Astrocyte (in vitro differentiated cells and primary cell): Measurements from ENCODE around the gene PRKD1. TPM values are rescaled to one million over a fixed set of nuclear protein-coding genes. Genes with fewer than 3 reads are reported as not detected.

Source experiments
- DNase-seq: peaks from one replicate; pipeline ENCODE4 v3.0.0-alpha.2; 2010; ENCODE audit warnings: low read depth
- FAIRE-seq: peaks from 2 replicates; lab custom pipeline; 2011; peaks lifted over from hg19 to GRCh38; lab: Jason Lieb, UNC
- H2AFZ ChIP-seq: 2 replicates; pipeline ENCODE4 v1.6.0; 2012; ENCODE audit warnings: low read depth, low read length, inconsistent platforms
- H3K27ac ChIP-seq: 2 replicates; pipeline ENCODE4 v1.5.1; 2011; ENCODE audit warnings: low read depth, low read length, inconsistent platforms
- H3K27me3 ChIP-seq: 2 replicates; pipeline ENCODE4 v1.6.0; 2011; ENCODE audit warnings: low read length, inconsistent platforms; ENCODE audit not compliant: insufficient read depth
- H3K36me3 ChIP-seq: 2 replicates; pipeline ENCODE4 v1.5.1; 2011; ENCODE audit warnings: low read length, inconsistent platforms; ENCODE audit not compliant: insufficient read depth
- H3K4me1 ChIP-seq: 2 replicates; pipeline ENCODE4 v1.5.1; 2011; ENCODE audit warnings: low read length, inconsistent platforms; ENCODE audit not compliant: insufficient read depth
- H3K4me2 ChIP-seq: 2 replicates; pipeline ENCODE4 v1.6.0; 2012; ENCODE audit warnings: low read length, inconsistent platforms
- H3K4me3 ChIP-seq: 2 replicates; pipeline ENCODE4 v1.5.1; 2011; ENCODE audit warnings: low read depth, mild to moderate bottlenecking, low read length, inconsistent platforms; ENCODE audit not compliant: insufficient read depth
- H3K79me2 ChIP-seq: 2 replicates; pipeline ENCODE4 v1.6.0; 2012; ENCODE audit warnings: mild to moderate bottlenecking, low read length, inconsistent platforms; ENCODE audit not compliant: insufficient read depth
- H3K9ac ChIP-seq: 2 replicates; pipeline ENCODE4 v1.6.0; 2012; ENCODE audit warnings: mild to moderate bottlenecking, low read length, inconsistent platforms
- H3K9me3 ChIP-seq: 2 replicates; pipeline ENCODE4 v1.5.1; 2012; ENCODE audit warnings: low read depth, mild to moderate bottlenecking, low read length, inconsistent platforms; ENCODE audit not compliant: insufficient read depth
- H4K20me1 ChIP-seq: 2 replicates; pipeline ENCODE4 v1.6.0; 2012; ENCODE audit warnings: low read length, inconsistent platforms; ENCODE audit not compliant: insufficient read depth
- H3K27ac Mint-ChIP-seq: one replicate; pipeline ENCODE4 v1.8.0; 2021; ENCODE audit warnings: mild to moderate bottlenecking, mixed read lengths; ENCODE audit not compliant: unreplicated experiment
- H3K27me3 Mint-ChIP-seq: one replicate; pipeline ENCODE4 v1.8.0; 2021; ENCODE audit warnings: low read depth, mixed read lengths; ENCODE audit not compliant: unreplicated experiment
- H3K36me3 Mint-ChIP-seq: one replicate; pipeline ENCODE4 v1.8.0; 2021; ENCODE audit warnings: low read depth, mixed read lengths; ENCODE audit not compliant: unreplicated experiment
- H3K4me1 Mint-ChIP-seq: one replicate; pipeline ENCODE4 v1.8.0; 2021; ENCODE audit warnings: low read depth, mixed read lengths; ENCODE audit not compliant: unreplicated experiment
- H3K4me3 Mint-ChIP-seq: one replicate; pipeline ENCODE4 v1.8.0; 2021; ENCODE audit warnings: mild to moderate bottlenecking, moderate library complexity, mixed read lengths; ENCODE audit not compliant: unreplicated experiment
- H3K9me3 Mint-ChIP-seq: one replicate; pipeline ENCODE4 v1.8.0; 2021; ENCODE audit warnings: mild to moderate bottlenecking, mixed read lengths; ENCODE audit not compliant: unreplicated experiment
- EZH2 ChIP-seq: IDR thresholded peaks from 2 replicates; pipeline ENCODE4 v1.6.1; 2012; ENCODE audit warnings: mild to moderate bottlenecking, low read length, inconsistent platforms; ENCODE audit not compliant: insufficient read depth
- total RNA-seq: library from RNA; stranded (reverse); gene quantifications from 2 replicates; pipeline ENCODE4 v1.2.1, GENCODE V29; 2021
- TF ChIP-seq, protein P1 (sequence below): IDR thresholded peaks from 2 replicates; pipeline ENCODE4 v1.5.1; 2011; ENCODE audit warnings: low read depth, mild to moderate bottlenecking, inconsistent platforms, low read length, moderate library complexity; ENCODE audit not compliant: insufficient read depth

PRKD1 gene
- total RNA-seq, 1 donor from 2014 or later, result 5.9 TPM

DNA sequence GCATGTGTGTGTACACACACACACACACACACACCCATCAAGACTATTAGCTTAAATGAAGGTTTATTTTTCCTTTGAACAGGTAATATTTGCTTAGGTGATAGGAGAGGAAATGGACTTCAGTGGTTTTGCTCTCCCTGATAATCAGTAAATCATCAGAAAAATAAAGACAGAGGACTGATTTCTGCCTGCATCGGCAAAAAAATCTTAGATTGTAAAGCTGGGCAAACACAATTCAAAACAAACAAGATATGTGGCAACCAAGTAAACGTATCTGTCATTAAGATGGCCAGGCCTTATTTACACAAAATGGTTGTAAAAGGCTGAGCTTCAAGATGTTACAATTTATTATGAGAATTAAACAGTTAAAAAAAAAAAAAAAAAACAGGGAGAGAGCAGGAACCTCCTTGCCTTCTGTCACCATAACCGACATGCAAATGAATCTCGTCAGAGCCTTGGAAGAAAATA is 31.3 kb downstream of the PRKD1 start:
- no peaks in the 10 kb centered on the region for H3K9me3 Mint-ChIP-seq
- no peak for FAIRE-seq

DNA sequence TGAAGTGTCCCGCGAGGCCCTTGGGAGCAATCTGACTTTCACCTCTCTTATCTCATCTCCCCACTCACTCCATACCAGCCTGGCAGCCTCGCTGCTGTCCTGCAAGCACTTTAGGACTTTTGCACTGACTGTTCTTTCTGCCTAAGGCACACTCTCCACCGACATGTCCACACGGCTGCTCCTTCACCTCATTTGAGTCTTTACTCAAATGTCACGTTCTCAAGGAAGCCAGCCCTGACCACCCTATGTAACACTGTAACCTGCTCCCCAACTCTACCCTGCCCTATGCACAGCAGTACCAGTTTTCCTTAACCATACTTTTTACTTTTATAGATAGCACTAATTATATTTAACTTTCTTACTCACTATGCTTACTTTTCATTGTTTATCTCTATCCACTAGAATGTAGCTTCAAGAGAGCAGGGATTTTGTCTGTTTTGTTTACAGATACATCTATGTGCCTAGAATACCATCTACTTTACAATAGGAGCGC is 32.0 kb downstream of the PRKD1 start:
- Histone ChIP-seq H3K9ac (no peak overlapping the region), H3K4me1 (no peaks in the 10 kb centered on the region), H3K9me3 (no peaks in the 10 kb centered on the region), H3K27me3 (no peaks in the 10 kb centered on the region), H3K4me3 (no peak overlapping the region), H3K4me2 (no peak overlapping the region), H2AFZ (no peak overlapping the region), H3K79me2 (peaks cover 11% of the 10 kb centered on the region), H4K20me1 (peaks cover 19% of the 10 kb centered on the region), H3K27ac (no peak overlapping the region), H3K36me3 (no peaks in the 10 kb centered on the region)
- Mint-ChIP-seq H3K36me3 (no peaks in the 10 kb centered on the region), H3K4me3 (no peak overlapping the region), H3K27me3 (no peaks in the 10 kb centered on the region), H3K27ac (no peak overlapping the region), H3K4me1 (peaks cover 3% of the 10 kb centered on the region), H3K9me3 (no peaks in the 10 kb centered on the region)
- no peak for FAIRE-seq
- TF ChIP-seq, protein P1, sequence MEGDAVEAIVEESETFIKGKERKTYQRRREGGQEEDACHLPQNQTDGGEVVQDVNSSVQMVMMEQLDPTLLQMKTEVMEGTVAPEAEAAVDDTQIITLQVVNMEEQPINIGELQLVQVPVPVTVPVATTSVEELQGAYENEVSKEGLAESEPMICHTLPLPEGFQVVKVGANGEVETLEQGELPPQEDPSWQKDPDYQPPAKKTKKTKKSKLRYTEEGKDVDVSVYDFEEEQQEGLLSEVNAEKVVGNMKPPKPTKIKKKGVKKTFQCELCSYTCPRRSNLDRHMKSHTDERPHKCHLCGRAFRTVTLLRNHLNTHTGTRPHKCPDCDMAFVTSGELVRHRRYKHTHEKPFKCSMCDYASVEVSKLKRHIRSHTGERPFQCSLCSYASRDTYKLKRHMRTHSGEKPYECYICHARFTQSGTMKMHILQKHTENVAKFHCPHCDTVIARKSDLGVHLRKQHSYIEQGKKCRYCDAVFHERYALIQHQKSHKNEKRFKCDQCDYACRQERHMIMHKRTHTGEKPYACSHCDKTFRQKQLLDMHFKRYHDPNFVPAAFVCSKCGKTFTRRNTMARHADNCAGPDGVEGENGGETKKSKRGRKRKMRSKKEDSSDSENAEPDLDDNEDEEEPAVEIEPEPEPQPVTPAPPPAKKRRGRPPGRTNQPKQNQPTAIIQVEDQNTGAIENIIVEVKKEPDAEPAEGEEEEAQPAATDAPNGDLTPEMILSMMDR, result no peak
- TF ChIP-seq EZH2, result no peak
- DNase-seq, result no peak

More for the DNA sequence above, 31.3 kb downstream of the PRKD1 start:
- no peaks in the 10 kb centered on the region for H3K27me3 Mint-ChIP-seq
- no peaks in the 10 kb centered on the region for H3K36me3 Mint-ChIP-seq
- H3K79me2 ChIP-seq, result peaks cover 13% of the 10 kb centered on the region
- H3K4me2 ChIP-seq, result no peak overlapping the region
- H3K4me1 ChIP-seq, result no peaks in the 10 kb centered on the region
- H3K9ac ChIP-seq, result no peak overlapping the region
- no peak overlapping the region for H3K27ac Mint-ChIP-seq
- peaks cover 25% of the 10 kb centered on the region for H4K20me1 ChIP-seq
- H3K4me3 Mint-ChIP-seq, result no peak overlapping the region
- H3K4me3 ChIP-seq, result no peak overlapping the region
- H3K36me3 ChIP-seq, result no peaks in the 10 kb centered on the region
- H2AFZ ChIP-seq, result no peak overlapping the region
- DNase-seq, result no peak
- no peak overlapping the region for H3K27ac ChIP-seq
- peaks cover 3% of the 10 kb centered on the region for H3K4me1 Mint-ChIP-seq
- no peaks in the 10 kb centered on the region for H3K27me3 ChIP-seq
- TF ChIP-seq, protein P1, result no peak
- TF ChIP-seq EZH2, result no peak
- no peaks in the 10 kb centered on the region for H3K9me3 ChIP-seq

DNA sequence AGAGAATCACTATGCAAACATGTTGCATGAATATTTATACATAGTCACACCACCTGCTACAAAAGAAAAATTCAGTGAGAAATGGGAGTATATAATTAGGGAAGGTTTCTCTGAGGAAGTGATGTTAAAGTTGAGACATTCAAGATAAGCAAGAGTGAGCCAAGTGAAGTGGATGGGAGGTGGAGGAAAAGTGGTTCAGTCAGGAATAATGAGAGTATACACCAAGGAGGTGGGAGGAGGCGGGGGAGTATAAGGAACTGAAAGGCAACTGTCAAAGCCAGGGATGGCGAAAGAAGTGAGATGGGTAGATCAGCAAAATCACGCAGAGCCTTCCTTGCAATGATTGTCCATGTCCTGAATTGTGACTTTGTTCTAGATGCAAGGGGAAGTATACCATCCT is 33.7 kb downstream of the PRKD1 start:
- Histone ChIP-seq H4K20me1 (peaks cover 8% of the 10 kb centered on the region), H3K79me2 (peaks cover 6% of the 10 kb centered on the region), H3K27me3 (no peaks in the 10 kb centered on the region), H3K4me3 (no peak overlapping the region), H3K9ac (no peak overlapping the region), H3K9me3 (no peaks in the 10 kb centered on the region), H3K4me1 (no peaks in the 10 kb centered on the region), H3K4me2 (no peak overlapping the region), H2AFZ (no peak overlapping the region), H3K27ac (no peak overlapping the region), H3K36me3 (no peaks in the 10 kb centered on the region)
- Mint-ChIP-seq H3K9me3 (no peaks in the 10 kb centered on the region), H3K36me3 (no peaks in the 10 kb centered on the region), H3K4me3 (no peak overlapping the region), H3K27me3 (no peaks in the 10 kb centered on the region), H3K4me1 (no peaks in the 10 kb centered on the region), H3K27ac (no peak overlapping the region)
- TF ChIP-seq EZH2, result no peak
- TF ChIP-seq, protein P1, result no peak
- no peak for FAIRE-seq
- DNase-seq, result no peak
